Hematopoietic multipotent progenitor cell treated with erythropoietin and hydrocortisone succinate and interleukin-3 and kit ligand, for 6 days (in vitro differentiated cells): ENCODE results near the gene GRWD1.

Experiments used
- DNase-seq: peaks from one replicate; pipeline ENCODE4 v3.0.0-alpha.2; 2015

Gene GRWD1

DNA sequence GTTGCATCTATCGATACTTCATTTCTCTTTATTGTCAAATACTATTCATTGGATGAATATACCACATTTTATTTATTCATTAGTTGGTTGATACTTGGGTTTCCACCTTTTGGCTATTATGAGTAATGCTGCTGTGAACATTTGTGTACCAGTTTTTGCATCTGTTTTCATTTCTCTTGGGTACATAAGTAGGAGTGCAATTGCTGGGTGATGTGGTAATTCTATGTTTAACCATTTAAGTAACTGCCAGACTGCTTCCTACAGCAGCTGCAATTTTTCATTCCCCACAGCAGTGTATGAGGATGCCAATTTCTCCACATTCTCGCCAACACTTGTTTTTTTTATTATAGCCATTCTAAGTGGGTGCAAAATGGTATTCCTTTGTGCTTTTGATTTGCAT lies 12.2 kb downstream of the GRWD1 start:
- no peak for DNase-seq

DNA sequence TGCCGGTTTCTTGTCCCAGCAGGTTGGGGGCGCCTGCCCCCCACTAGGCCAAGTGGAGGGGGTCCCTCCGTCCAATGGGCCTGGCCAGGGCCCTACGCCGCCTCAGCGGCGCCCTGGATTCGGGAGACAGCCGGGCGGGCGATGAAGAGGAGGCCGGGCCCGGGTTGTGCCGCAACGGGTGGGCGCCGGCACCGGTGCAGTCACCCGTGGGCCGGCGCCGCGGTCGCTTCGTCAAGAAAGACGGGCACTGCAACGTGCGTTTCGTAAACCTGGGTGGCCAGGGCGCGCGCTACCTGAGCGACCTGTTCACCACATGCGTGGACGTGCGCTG lies 15.8 kb downstream of the GRWD1 start:
- no peak for DNase-seq

DNA sequence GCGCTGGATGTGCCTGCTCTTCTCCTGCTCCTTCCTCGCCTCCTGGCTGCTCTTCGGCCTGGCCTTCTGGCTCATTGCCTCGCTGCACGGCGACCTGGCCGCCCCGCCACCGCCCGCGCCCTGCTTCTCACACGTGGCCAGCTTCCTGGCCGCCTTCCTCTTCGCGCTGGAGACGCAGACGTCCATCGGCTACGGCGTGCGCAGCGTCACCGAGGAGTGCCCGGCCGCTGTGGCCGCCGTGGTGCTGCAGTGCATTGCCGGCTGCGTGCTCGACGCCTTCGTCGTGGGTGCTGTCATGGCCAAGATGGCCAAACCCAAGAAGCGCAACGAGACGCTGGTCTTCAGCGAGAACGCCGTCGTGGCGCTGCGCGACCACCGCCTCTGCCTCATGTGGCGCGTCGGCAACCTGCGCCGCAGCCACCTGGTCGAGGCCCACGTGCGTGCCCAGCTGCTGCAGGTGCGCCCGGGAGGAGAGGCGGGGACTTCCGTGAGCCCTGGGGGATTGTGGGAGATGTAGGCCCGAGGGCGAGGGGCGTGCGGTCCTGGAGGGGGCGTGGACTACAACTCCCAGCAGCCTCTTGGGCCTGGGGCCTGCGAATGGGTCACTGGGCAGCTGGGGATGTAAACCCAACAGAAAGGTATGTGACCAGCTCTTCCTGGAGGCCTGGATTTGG lies 16.3 kb downstream of the GRWD1 start:
- DNase-seq = no peak

DNA sequence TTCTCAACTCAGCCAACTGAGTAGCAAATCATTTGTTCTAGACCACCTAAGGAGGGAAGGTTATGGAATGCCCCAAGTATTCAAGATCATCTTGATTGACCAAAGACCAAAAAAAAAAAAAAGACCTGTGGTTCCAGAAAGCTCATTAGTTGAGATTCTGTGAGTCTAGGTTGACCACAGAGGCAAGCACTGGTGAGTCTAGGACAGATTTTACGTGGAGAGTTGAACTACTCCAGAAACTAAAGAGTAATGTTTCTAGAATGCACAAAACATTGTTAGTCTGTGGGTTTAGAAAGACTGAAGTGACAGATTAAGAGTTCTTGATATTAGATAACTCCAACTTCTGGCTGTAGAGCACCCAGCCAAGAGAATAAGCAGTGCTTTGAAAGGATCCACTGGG lies 19.4 kb downstream of the GRWD1 start:
- DNase-seq = no peak

DNA sequence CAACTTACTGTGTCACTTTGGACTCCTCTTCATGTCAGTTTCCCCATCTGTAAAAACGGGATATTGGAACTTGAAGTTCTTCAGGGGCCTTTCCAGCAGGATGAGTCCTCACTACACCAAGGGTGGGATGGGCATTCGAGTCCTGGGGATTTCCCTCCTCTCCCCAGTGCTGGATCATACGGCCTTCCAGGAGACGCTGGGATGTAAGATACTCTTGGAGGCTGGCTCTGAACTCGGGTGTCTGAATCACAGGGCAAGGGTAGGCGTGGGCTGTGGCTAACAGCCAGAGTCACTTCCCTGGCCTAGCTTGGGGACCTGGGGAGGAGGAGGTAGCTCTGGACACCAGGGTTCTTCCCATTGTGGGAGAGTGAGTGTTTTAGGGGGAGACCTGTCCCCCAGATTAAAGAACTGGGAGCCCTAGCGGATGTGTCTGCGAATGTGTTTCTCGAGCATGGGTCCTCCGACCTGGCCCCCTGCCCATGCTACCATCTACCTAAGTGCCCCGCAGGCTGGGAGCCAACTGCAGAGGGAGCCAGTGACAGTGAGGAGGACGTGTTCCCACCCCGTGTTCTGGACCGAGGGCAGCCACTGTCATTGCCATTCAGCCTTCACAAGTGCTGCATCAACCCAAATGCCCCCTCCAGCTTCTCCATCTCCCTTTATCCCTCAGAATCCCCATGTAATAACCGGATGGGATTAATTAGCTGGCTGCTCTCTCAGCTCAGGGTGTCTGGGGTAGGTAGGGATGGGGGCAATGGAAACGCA lies 21.0 kb downstream of the GRWD1 start:
- DNase-seq = no peak

DNA sequence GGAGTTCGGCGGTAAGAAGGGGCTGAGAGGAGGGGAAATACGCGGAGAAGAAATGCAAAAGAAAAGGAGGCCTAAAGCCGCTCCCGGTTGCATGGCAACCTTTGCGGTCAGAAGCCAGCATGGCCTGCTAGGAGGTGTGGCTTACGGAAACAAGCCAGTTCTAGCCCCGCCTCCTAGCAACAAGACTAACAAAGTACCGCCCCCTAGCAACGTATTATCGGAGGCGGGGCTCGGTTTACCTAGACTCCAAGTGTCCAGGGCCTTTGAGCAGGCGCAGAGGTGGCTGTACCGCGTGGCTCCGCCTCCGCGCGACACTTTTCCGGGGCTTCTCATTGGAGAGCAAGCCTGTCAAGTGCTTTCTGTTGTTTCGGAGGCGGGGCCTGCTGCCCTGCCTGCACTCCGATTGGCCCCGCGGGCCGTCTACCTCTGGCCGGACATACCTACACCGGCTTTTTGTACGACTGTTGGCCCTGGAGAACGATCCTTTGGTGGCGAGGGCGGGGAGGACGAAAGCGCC lies 23.0 kb downstream of the GRWD1 start:
- peak; percentile 100 for DNase-seq

DNA sequence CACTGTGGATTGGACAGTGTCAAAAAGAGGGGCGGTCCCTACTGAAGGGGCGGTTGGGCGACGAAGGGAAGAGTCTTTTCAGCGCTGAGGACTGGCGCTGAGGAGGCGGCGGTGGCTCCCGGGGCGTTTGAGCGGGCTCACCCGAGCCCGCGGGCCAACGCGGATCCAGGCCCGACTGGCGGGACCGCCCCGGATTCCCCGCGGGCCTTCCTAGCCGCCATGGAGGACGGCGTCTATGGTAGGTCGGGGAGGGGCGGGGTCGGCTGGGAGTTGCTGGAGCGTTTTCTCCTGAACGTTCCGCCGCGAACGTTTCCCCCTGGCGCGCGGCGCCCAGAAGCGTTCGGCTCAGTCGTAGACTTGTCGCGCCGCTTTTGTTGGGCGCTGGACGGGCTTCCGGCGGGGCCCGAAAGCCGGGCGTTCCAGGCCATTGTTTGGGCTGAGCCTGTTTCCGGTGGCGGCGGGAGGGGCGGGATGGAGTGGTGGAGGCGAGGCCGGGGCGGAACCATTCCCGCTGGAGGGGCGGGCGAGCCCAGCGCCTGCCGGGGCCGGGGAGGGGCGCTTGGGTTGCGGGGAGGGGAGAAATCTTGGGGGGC lies 23.6 kb downstream of the GRWD1 start, which contains the start of gene CYTH2:
CYTH2 (plus strand) TSS at position 81 of the 593 bp plus-strand sequence; CDS start at position 220, 139 bp downstream.
- peak; percentile 88 for DNase-seq

DNA sequence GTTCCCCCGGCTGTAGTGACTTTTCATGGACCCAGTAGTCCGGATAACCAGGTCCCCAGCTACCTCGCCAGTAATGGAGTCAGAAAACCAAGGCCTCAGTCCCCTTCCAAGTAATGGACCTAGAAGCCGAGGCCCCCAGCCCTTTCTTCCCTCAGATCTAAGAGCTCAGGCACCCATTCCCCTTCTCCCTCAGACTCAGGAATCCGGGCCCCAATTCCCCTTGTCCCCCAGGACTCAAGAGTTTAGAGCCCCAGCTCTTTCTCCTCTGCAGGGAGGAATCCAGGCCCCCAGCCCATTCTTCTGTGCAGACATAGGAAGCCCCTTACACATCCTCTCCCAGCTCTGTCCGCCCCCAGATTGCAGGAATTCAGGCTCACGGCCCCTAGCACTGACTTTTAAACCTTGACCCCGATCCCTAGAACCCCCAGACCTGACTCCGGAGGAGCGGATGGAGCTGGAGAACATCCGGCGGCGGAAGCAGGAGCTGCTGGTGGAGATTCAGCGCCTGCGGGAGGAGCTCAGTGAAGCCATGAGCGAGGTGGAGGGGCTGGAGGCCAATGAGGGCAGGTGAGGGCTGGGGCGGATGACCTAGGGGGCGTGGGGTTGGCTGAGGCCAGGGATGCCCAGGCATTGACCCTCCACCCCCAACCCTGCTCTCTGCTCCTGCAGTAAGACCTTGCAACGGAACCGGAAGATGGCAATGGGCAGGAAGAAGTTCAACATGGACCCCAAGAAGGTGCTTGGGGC lies 24.3 kb downstream of the GRWD1 start:
- no peak for DNase-seq

DNA sequence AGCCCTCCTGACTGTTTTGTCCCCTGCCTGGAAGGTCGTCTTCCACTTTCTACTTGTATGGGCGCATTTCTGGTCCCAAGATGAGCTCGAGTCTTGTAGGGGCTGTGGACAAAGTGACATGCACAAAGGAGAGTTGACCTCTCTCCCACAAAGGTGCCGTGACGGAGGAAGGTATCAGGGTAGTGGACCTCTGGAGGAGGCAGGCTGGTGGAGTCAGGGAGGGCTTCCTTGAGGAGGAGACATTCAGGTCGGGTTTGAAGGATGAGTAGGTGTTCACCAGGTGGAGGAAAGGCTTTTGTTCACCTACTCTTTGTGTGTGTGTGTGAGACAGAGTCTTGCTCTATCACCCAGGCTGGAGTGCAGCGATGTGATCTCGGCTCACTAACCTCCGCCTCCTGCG lies 25.1 kb downstream of the GRWD1 start:
- DNase-seq = no peak

DNA sequence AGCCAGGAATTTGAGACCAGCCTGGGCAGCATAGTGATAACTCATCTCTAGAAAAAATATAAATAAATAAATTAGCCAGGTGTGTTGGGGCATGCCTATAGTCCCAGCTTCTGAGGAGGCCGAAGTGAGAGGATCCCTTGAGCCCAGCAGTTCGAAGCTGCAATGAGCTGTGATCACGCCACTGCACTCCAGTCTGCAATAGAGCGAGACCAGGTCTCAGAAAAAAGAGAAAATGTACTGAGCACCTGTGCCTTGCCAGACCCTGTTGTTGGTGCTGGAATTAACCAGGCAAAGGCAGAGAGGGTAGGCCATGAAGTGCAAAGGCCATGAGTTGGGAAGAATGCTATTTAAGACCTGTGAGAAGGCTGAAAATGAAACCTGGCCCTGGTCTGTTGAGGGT lies 26.1 kb downstream of the GRWD1 start:
- no peak for DNase-seq

DNA sequence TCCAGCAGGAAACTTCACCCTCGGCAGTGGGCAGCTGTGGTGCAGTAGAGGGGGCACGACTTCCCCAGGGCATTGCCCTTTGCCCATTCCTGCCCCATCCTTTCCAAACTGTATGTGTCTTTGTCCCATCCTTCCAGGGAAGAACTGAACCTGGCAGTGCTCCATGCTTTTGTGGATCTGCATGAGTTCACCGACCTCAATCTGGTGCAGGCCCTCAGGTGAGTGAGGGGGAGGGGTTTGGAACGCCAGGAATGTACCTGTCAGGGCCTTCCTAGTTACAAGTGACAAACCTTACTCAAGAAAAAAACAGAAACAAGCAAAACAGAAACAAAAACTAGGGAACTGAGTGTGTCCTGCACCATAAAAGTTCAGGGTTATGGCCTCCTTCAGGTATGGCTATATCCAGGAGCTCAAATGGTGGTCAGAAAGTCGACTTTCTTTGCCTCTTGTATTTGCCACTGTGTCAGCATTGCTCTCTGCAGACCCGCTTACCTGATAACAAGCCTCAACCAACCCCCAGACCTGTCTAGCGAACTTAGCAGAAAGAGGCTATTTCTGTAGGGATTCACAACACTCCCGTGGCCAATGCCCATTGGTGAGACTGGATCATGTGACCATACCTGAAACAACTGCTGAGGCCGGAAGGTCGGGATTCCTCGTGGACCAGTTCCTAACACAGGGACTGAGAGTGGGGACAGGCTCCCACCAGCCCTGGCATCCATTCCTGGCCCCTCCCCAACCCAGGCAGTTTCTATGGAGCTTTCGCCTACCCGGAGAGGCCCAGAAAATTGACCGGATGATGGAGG lies 27.6 kb downstream of the GRWD1 start:
- no peak for DNase-seq

DNA sequence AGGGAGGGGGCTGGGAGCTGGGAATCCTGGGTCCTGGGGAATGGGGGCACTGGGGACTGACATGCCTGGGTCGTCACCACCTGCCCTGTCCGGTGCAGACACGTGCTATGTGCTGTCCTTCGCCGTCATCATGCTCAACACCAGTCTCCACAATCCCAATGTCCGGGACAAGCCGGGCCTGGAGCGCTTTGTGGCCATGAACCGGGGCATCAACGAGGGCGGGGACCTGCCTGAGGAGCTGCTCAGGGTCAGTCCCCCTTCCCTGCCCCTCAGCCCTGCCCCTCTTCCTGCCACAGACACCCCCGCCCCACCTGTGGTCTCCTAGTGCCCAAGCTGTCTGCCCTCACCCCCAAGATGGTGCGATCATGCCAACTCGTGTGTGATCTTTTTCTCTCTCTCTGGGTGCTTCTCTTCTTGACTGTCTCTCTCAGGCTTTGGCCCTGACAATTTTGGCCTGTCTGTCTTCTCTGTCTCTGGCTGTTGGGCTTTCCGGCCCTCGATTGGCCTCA lies 28.4 kb downstream of the GRWD1 start:
- DNase-seq = no peak

DNA sequence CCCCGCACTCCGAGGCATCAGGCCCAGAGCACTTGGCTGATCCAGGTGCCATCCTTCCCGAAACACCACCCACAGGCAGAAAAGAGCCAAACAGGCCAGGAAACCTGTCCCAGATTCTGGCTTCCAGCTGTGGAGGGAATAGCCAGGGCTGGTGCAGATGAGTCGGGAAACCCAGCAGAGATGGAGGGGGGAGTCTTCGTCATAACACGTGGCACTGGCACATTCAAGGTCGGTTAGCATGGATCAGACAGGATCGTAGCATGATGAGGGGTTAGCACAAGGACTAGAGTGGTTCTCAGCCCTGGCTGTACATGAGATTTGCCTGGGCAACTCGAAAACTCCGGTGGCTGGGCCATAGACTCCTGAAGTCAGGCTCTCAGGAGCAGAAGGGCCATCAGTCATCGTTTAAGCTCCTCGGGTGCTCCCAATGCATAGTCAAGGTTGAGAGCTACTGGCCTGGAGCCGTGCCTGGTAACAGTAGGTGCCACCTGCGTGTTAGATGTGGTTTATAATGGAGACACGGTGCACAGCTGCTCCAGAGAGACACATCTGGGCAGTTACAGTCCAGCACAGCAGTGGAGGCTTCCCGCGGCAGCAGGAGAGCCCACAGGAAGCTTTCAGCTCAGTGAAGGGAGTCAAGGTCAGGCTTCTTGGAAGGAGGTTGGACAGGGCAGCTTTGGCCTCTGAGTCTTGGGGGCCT lies 29.7 kb downstream of the GRWD1 start:
- no peak for DNase-seq

DNA sequence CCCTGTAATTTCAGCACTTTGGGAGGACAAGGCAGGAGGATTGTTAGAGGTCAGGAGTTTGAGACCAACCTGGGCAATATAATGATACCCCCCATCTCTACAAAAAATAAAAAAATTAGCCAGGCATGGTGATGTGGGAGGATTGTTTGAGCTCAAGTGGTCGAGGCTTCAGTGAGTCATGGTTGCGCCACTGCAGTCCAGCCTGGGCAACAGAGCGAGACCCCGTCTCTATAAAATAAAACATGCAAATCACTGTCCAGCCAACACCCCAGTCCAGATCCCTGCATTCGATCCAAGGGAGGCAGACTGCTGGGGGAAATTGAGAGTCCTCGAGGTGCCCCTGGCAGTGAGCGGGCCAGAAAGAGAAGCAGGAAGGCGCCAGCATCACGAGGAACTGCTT lies 30.4 kb downstream of the GRWD1 start:
- no peak for DNase-seq

DNA sequence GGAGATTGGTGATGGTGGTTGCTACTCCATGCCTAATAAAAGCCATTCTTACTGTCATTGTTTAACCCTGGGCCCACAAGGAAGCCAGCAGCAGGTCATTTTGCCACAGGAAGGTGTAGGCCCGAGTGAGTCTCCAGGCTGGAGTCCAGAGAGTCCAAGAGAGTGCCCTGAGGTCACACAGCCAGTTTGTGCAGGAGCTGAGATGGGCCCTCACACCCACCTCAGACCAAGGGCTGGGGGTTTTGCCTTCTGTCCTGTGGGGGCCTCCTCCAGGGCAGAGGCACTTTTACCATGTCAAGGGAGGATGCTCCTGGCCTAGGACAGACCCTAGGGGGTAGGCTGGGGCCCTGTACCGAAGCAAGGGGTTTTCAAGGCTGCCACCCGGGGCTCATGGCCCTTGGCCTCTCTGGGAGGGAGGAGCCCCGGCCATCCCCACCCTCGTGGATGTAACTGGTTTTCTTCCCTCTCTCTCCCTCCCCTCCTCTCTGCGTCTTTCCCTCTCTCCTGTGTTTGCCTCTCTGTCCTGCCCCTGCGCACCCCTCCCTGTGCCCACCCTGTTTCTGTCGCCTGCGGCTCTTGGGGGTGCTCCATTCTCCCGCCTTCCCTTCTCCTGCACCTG lies 31.4 kb downstream of the GRWD1 start:
- no peak for DNase-seq

DNA sequence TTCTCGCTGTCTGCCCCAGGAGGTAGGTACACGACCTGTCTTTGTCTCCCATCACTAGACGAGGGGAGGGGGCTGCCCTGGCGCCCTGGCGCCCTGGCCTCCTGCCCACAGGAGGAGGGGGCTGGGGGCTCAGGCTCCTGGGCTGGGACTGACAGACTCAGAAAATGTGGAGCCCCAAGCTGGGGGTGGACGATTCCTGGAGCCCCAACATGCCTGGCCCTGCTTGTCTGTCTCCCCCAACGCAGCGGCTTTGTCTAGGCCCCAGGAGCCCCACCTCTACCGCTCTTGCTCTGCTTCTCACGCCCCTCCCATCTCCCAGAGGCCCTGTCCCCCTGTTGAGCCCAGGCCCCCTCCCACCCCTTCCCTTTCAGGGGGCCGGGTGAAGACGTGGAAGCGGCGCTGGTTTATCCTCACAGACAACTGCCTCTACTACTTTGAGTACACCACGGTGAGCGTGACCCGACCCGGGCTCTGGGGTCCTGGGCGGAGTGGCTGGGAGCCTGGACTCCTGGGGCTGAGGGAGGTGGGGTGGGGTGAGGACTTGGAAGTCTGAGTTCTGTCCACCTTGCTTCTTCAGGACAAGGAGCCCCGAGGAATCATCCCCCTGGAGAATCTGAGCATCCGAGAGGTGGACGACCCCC lies 32.0 kb downstream of the GRWD1 start:
- DNase-seq = no peak

DNA sequence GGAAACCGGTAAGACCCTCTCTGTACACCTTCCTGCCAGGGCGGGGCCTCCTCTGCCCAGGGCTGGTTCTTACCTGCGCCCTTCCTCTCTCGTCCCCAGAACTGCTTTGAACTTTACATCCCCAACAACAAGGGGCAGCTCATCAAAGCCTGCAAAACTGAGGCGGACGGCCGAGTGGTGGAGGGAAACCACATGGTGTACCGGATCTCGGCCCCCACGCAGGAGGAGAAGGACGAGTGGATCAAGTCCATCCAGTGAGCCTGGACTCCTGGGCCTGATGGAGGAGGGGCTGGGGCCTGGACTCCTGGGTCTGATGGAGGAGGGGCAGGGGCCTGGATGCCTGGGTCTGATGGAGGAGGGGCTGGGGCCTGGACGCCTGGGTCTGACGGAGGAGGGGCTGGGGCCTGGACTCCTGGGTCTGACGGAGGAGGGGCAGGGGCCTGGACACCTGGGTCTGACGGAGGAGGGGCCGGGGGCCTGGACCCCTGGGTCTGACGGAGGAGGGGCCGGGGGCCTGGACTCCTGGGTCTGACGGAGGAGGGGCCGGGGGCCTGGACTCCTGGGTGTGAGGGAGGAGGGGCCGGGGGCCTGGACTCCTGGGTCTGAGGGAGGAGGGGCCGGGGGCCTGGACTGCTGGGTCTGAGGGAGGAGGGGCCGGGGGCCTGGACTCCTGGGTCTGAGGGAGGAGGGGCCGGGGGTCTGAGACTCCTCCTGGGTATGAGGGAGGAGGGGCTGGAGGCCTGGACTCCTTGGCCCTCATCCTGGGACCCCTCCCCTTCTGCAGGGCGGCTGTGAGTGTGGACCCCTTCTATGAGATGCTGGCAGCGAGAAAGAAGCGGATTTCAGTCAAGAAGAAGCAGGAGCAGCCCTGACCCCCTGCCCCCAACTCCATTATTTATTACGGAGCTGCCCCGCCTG lies 32.8 kb downstream of the GRWD1 start:
- no peak for DNase-seq

DNA sequence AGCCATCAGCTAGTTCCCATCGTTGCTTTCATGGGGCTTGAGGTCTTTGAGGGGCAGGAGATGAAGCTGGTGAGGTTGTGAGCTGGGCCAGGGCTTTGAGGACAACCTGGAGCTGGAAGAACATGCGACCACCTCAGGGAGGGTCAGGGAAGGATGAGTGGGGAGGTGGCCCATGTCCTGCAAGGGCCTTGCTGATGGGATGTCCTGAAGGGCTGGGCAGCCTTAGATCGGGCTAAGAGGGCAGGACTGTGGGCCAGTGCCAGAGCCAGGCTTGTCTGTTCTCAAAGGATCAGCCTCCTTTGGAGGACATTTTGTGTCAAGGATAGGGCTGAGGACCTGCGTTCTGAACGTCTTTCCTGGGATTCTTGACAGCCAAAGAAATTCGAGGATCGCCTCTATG lies 33.9 kb downstream of the GRWD1 start:
- no peak for DNase-seq

DNA sequence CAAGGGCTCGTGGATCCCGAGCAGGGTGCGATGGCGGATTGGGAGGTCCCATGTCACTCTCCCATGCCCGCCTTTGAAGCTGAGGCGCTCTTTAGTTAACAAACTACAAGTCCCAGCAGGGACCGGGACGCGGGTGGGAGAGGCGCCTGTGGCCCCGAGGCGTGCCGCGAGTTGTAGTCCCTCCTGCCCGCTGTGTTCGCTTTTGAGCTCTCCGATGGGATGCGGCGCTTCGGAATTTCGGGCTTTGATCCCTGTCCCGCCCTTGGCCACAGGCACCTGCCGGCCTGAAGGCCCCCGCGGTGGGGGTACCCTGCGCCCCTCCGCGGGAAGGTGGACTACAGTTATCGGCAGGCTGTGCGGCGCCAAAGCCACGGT lies 34.4 kb downstream of the GRWD1 start:
- DNase-seq = peak; percentile 72
